ENCODE data around the gene ZNF362. TPM values are rescaled to one million over a fixed set of nuclear protein-coding genes. Genes with fewer than 3 reads are reported as not detected.

Gene ZNF362
- total and polyA plus RNA-seq, 10 of the 15 experiments (the other 5 are each of a cell fraction or from before 2014, with no cell fraction given), result 0.74 to 22.8 (median 7.4) TPM

GRCh38 chr1:33338048-33338439 lies 81.8 kb downstream of the ZNF362 start:
- ChIA-PET SMC1A (ENCODE audit: uncharacterized antibody, unreplicated experiment) (interaction anchor here (0.7 kb wide), 1 partner anchor 43 kb away, joined by 3 read pairs; no protein-coding TSS in a partner anchor), CTCF (interaction anchor here (1.2 to 2.8 kb wide), 2 partner anchors 25 to 42 kb away, joined by 4 to 24 read pairs; no protein-coding TSS in a partner anchor), POLR2A (interaction anchor here (0.6 to 1.2 kb wide), 2 partner anchors 12 to 14 kb away, joined by 3 to 7 read pairs; no protein-coding TSS in a partner anchor), RAD21 (ENCODE audit: unreplicated experiment) (interaction anchor here (1.9 kb wide), 1 partner anchor 12 kb away, joined by 7 read pairs; no protein-coding TSS in a partner anchor)
- no peak for TF ChIP-seq IRF4 (IDR thresholded peaks at IDR 0.05; ENCODE audit: low read depth, low read length)
- TF ChIP-seq STAT1 (conservative IDR thresholded peaks at IDR 0.05), result no peak
- no peak for TF ChIP-seq ESRRA (IDR thresholded peaks at IDR 0.05; ENCODE audit: low read length)
- no peak for TF ChIP-seq MTA2 (IDR thresholded peaks at IDR 0.05; ENCODE audit: low read depth)
- TF ChIP-seq IKZF1 (conservative IDR thresholded peaks at IDR 0.05), result no peak
- TF ChIP-seq RAD51 (IDR thresholded peaks at IDR 0.05), result no peak
- no peak for TF ChIP-seq NFIC (IDR thresholded peaks at IDR 0.05; ENCODE audit: low read depth, low read length)
- no peak for TF ChIP-seq EED (IDR thresholded peaks at IDR 0.05; ENCODE audit: low read depth)
- no peak for TF ChIP-seq PAX8 (IDR thresholded peaks at IDR 0.05)
- TF ChIP-seq TARDBP (IDR thresholded peaks at IDR 0.05; ENCODE audit: borderline replicate concordance), result no peak
- Histone ChIP-seq H3K4me3 (no peak overlapping the region), H3K4me1 (ENCODE audit: control insufficient read depth, insufficient read depth, low read length) (peaks cover 20% of the 10 kb centered on the region), H3K4me2 (ENCODE audit: control insufficient read depth, insufficient read depth) (no peak overlapping the region), H3K27me3 (replicated peaks in 1 of 2; ENCODE audit: control insufficient read depth in 2 of 2, insufficient read depth in 2 of 2, low read length in 1 of 2) (no peaks in the 10 kb centered on the region), H3K9me3 (replicated peaks; ENCODE audit: control insufficient read depth, insufficient read depth, low read length) (no peaks in the 10 kb centered on the region), H3K9ac (ENCODE audit: control insufficient read depth, insufficient read depth, low read length) (no peak overlapping the region), H3K27ac (ENCODE audit: control insufficient read depth, insufficient read depth) (no peak overlapping the region), H2AFZ (ENCODE audit: control insufficient read depth, low read depth, low read length) (no peak overlapping the region), H3K36me3 (ENCODE audit: control insufficient read depth in 2 of 2, insufficient read depth in 2 of 2, low read length in 1 of 2) (peaks cover 4 to 12% of the 10 kb centered on the region in 2 experiments), H4K20me1 (ENCODE audit: control insufficient read depth, insufficient read depth) (no peaks in the 10 kb centered on the region), H3K79me2 (ENCODE audit: control insufficient read depth, insufficient read depth, low read length) (peaks cover 50% of the 10 kb centered on the region)
- intact Hi-C loops (cut with micrococcal nuclease; ENCODE audit: unreplicated experiment), result no loop called here
- 88% methylated on average over 1 of the region's 1 CpG for WGBS (ENCODE audit: insufficient coverage, insufficient replicate concordance, low lambda C conversion rate, missing lambda C conversion rate)
- no TSS peak for BruUV-seq (replicated peaks)
- no peak for ATAC-seq
- DNase-seq (ENCODE audit: low read depth, low spot score), result no peak
- FAIRE-seq, result no peak
- in situ Hi-C loops (cut with MboI), result no loop called here

Measured in GM12878 (cell line).